Brain pericyte (primary cell): ENCODE data around the gene STK32C.

ENCODE experiments used
- DNase-seq: peaks from one replicate; pipeline ENCODE4 v3.0.0-alpha.2; 2012; ENCODE audit warnings: low read depth, low spot score

The STK32C gene

DNA sequence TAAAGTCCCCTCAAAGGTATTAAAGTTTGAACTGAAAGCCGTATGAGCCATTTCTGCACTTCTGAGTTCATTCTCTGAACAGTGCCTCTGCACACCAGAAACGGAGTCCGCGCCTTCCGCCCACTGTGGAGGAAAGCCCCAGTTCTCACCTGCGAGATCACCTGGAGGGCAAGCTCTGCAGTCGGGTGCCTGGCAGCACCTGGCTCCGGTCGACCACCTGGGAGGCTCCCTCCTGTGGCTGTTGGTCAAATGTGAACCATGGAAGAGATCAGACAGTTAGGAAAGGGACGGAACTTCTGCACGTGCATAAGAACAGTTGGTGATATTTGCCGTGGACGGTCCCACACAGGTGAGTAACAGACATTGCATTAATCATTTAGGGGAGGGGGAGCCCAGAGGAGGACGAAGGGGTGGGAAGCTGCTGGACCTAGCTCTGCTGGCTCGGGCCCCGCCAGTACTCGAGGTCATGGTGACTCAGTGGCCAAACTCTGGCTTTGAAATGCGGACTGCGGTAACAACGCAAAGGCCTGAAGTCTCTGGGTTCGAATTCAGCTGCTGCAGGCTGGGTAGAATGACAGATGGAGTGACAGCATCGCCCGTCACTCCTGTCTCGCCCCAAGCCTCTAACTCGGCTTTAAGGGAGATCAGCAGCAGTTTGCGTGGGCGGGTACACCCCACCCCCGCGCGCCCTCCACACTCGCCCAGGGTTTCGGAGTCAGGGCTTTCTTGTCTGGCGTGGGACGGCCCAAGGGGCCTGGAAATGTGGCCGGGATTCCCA is 122.7 kb downstream of the STK32C start:
- DNase-seq, result no peak

- no peak for DNase-seq
These were observed 124.7 kb downstream of the STK32C start for GRCh38 chr10:132183046-132183445.

GRCh38 chr10:132182591-132182990 is 125.2 kb downstream of the STK32C start:
- DNase-seq, result no peak

DNA sequence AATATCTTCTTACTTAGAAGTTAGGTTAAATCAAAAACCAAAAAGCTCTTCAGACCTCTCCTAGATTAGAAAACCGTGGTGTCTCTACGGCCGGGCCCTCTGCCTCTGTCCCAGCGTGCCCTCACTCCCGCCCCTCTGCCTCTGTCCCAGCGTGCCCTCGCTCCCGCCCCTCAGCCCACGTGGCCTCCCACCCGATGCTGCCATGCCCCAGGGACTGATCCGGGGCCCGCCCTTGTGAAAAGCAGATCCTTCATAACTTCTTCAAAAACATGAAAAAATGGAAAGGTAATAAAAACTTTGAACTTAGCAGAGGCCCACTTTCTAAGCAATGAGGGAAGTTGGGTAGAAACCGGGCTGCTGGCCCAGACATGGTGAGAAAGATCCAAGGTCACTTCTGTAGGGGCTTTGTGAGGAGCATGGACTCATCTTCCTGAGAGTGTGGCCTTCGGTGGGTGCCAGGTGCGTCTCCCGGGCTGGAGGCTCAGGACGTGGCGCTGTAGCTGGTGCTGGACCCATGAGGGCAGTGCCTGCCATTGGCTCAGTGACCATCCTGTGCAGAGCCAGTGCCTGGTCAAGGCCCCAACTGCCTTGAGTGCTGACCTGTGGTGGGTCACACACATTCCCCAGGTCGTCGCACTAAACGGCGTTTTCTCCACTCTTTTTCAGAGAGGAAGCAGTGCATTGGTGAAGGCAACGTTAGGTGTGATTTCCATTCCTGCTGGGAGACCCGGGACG is 125.9 kb downstream of the STK32C start:
- no peak for DNase-seq

DNA sequence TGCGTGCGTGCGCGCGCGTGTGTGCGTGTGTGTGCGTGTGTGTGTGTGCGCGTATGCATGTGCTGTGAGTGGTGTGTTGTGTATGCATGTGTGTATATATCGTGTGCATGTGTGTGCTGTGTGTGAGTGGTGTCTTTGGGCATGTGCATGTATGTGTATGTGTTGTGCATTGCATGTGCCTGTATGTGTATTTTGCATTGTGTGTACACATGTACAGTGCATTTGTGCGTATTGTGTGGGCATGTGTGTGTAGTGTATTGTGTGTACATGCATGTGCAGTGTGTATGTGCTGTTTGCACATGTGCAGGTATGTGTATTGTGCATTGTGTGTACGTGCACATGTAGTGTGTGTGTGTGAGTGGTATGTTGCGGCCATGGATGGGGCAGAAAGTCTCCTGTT is 127.0 kb downstream of the STK32C start:
- no peak for DNase-seq

DNA sequence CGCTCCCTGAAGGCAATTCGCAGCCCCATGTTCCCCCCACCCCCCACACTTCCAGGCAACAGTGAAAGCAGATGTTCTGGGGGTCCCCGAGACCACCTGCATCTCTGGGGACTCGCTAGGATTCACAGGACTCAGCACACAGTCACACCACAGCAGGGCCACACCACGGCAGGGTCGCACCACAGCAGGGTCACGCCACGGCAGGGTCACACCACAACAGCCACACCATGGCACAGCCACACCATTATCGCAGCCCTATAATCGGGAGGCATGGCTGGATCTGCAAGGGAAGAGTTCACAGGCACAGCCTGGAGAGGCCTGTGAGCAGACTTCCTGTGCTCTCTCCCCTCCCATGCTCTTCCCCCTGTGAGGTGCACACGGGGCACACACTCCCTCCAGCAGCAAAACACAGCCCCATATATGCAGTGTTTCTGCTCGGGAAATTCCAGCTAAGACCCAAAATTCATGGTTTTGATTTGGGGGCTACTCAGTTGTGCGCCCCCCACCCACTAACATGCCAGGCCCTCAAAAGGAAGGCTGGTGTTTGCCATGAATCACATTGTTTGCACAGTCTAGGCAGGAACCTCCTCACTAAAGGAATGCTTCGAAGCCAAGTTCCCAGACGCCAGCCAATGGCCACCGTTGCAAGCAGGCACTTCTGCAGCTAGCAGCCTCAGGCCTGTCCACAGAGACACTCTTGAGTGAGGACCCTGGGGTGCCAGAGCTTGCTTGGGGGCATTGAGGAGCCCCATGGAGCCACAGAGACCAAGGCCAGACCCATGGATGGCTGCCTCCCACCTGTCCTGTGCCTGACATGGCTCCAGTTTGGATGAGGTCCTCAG is 128.0 kb downstream of the STK32C start:
- no peak for DNase-seq

DNA sequence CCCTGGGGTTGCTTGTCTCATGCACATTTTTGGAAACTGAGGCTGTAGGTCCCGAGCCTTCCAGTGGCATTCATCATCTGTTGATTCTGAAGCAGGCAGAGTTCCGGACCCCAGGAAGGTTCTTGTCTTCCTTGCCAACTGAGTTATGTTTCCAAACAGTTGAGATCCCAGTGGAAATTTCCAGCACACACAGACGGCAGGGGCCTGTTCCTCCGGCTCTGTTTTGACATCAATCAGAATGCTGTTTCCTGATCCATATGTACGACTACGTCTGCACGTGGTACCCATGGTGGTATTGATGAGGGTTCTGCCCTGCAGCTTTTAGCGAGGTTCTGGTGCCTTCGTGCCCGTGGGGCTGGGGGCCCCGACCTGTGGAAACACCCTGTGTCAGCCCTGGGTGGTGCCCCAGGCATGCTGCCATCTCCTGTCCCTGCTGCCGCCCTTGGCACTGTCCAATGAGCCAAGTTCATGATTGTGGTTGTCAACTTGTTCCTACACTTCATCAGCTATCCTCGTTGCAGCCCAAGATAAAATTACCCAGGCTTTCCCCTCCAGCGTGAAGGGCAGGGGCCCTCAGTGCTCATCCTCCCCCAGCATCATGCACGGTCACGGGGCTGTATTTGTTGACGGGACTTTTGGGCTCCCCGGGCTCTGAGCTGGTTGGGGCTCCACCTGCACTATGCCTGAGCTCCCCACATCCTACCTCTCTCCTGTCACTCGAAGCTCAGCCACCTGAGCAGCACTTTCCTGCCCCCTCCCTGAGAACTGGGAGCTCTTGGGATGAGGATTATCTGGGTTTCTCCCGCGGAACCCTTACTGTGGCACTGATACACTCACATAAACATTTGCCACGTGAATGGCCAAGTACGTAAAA is 128.8 kb downstream of the STK32C start:
- no peak for DNase-seq

GRCh38 chr10:132178046-132178445 is 129.7 kb downstream of the STK32C start:
- DNase-seq, result no peak

GRCh38 chr10:132176623-132177500 is 130.9 kb downstream of the STK32C start:
- no peak for DNase-seq

GRCh38 chr10:132175907-132176581 is 131.7 kb downstream of the STK32C start:
- DNase-seq, result no peak

- no peak for DNase-seq
These were observed 132.3 kb downstream of the STK32C start for GRCh38 chr10:132175408-132175807.

DNA sequence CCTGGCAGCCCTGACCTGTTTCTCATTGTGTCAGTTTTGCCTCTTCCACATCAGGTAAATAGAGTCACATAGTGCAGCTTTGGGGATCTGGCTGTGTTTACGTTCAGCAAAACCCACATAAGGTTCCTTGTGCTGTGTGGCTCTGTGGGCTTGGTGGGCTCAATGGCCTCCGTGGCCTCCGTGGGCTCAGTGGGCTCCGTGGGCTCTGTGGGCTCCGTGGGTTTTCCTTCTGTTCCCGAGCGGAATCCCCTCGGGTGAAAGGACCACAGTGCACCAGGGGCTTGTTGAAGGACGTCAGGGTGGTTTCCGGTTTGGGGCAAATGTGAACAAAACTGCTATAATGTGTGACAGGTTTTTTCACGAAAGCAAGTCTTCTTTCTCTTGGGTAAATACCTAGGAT is 133.5 kb downstream of the STK32C start:
- no peak for DNase-seq

DNA sequence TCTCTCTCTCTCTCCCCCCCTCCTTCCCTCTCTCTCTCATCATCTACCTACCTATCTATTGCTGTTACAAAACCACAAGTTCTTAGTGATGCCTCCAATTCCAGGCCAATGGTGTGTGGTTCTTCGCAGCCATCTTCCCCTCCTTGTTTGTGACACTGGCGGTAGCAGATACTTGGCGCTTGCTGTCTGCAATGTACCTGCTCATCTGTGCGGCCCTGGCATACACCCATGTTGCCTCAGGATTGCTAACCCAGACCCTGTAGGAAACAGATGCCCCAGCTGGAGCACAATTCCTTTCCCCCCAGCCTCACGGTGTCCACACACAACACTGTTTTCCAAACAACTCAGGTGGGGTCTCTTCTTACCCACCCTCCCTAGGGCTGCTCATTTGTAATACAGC is 134.6 kb downstream of the STK32C start:
- no peak for DNase-seq

DNA sequence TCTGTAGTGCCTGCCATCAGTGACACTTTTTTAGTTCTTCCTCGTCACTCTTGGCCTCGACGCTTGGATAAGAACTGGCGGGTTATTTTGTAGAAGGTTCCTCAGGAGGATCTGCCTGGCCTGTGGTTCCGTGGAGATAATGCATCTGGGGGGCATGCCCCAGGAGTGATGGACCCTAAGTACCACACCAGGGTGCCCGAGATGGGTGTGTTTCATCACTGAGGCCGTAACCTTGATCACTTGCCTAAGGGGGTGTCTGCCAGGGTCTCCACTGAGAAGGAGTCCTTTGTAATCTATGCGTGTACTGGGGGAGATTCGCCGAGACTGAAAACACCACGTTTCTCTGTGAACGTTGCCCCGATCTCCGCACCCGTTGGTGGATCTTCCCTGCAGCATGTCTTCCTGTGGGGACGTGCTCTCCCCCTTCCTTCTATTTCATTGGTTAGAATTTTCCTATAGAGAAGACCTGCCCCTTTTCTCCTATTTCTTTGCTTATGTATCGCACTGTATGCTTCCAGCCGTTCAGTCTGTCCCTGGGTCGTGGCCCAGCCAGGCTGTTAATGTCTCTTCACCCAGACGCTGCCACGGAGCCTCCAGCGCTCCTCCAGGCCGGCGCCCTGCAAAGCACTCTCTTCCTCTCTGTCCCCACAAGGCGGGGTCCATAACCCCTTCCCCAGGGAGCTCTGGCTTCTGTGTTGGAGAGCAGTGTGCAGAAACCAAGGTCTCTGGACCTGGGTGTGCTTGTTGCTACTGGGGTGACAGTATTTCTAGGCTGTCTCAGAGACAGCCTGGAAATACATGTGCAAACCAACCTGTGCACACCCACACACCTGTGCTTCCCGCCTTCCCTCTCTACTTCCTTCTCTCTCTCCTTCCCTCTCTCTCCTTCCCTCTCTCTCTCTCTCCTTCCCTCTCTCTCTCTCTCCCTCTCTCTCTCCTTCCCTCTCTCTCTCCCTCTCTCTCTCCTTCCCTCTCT is 135.4 kb downstream of the STK32C start:
- no peak for DNase-seq

- no peak for DNase-seq
These were observed 137.0 kb downstream of the STK32C start for GRCh38 chr10:132170561-132171361.

- no peak for DNase-seq
These were observed 137.8 kb downstream of the STK32C start for GRCh38 chr10:132169766-132170560.
